Measurements from ENCODE around the gene EPHB1. TPM values are rescaled to one million over a fixed set of nuclear protein-coding genes. Genes with fewer than 3 reads are reported as not detected.

The EPHB1 gene
- total RNA-seq, 2 donors from 2014 or later, result 0.60 TPM; not detected in 1

DNA sequence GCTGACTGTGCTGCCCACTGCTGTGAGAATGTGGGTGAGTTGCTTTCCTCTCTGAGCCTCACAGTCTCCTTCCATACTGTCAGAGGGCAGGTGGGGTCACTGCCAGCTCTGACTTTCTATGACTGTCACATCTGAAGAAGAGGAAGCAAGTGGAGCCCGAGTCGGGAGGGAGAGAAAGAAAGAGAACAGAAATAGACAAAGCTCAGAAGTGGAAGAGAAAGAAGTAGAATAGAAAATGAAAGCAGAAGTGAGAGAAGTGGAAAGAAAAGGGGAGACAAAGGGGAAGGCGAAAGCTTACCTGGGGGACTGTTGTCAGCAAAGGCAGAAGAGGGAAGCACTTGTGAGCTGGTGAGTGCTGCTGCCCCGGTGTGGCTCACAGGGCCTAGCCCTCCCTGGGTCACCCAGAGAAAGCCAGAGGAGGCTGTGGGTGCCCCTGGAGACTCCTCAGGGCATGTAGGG is 57.9 kb downstream of the EPHB1 start:
- ATAC-seq (peak in 1 of 2 donors; percentile 59), DNase-seq (ENCODE audit: low spot score in 2 of 2) (no peak)
- H3K9me3 Mint-ChIP-seq, result no peaks in the 10 kb centered on the region
- H3K36me3 Mint-ChIP-seq, result no peaks in the 10 kb centered on the region
- H3K27ac Mint-ChIP-seq, result peak overlapping the region in 1 of 2 donors; percentile 10

DNA sequence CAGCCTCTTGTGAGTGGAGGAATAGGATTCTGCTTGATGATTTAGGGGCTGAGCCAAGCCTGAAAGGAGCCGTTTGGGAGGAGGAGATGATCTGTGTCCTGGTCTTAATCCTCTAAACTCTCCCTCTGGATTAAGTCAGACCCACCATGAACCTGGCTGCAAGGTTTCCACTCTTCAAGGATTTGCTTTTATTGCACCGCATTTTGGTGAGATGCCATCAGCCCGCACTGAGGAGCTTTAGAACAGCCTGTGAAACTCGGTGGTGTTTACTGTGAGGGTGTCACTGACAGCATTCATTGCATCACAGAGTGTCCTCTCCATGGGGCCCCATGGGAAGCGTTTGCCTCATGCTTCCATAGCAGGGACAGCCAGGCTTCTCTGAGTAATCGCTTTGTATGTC is 59.2 kb downstream of the EPHB1 start:
- no peak for ATAC-seq
- no peaks in the 10 kb centered on the region for H3K9me3 Mint-ChIP-seq
- DNase-seq (ENCODE audit: low spot score in 2 of 2), result no peak
- H3K27ac Mint-ChIP-seq, result no peak overlapping the region
- H3K36me3 Mint-ChIP-seq, result no peaks in the 10 kb centered on the region

DNA sequence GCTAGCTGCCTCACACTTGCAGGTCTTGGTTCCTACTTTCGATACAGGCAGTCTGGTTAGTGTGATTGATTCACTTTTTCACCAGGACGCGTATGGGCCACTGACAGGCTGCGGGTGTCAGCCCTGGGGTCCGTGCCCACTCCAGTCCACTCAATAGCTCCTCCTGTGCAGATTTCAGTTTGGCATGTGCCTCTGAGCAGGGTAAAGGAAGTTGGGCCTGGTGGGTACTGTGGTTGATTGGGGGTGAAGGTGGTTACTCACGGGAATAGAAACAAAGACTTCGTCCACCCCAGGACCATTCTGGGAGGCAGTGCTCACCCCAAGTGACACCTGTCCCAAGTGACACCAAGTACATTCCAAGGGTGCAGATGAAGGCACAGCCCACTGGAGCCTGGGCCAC is 62.3 kb downstream of the EPHB1 start:
- Mint-ChIP-seq H3K36me3 (no peaks in the 10 kb centered on the region), H3K27ac (no peak overlapping the region), H3K9me3 (no peaks in the 10 kb centered on the region)
- no peak for DNase-seq (ENCODE audit: low spot score in 2 of 2)
- ATAC-seq, result no peak

DNA sequence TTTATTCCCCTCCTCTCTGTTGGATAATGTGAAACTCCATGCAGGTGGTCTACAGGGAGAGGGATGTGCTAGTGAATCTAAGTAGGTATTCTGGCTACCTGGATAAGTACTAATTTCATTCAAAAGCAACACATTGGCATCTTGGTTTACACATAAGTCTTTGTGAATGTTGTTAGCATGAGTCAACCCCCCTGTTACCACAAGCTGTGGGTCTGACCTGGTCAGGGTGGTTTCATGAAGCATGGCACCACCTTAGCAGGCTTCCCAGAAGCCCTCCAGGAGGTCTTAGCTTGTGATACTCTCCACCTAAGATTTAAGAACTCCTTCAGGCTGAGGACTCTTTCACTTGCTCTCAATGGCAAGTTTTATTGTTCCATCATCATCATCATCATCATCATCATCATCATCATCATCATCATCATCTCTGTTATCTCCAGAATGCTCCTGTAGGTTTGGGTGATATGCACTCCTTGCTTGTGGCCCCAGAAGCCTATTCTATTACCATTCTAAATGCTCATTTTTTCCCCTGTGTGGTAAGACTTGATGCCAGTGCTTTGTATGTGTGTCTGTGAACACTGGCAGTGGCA is 62.8 kb downstream of the EPHB1 start:
- H3K9me3 Mint-ChIP-seq, result no peaks in the 10 kb centered on the region
- no peaks in the 10 kb centered on the region for H3K36me3 Mint-ChIP-seq
- DNase-seq (ENCODE audit: low spot score in 2 of 2) (no peak), ATAC-seq (no peak)
- no peak overlapping the region for H3K27ac Mint-ChIP-seq

- H3K9me3 Mint-ChIP-seq, result no peaks in the 10 kb centered on the region
- no peak for DNase-seq (ENCODE audit: low spot score in 2 of 2)
- H3K36me3 Mint-ChIP-seq, result no peaks in the 10 kb centered on the region
- no peak for ATAC-seq
- H3K27ac Mint-ChIP-seq, result no peak overlapping the region
These were observed 63.5 kb downstream of the EPHB1 start for GRCh38 chr3:134858441-134859035.

DNA sequence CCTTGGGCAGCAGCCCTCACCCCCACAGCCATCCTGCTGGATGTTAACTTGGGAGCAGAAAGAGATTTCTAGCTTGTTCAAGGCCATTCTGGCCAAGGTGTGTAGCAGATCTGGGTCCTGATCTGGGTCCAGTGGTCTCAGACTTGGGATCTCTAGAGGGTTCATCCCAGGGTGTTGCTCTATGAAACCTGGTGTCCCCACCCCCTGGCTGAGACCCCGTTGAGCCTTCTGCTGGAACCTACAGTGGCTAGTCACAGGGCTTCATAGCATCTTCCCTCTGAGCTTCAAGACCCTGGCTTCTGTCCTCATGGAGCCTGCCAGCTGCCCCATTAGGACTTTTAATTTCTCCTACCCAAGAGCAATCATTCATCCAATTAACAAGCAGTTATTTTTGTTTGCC is 64.3 kb downstream of the EPHB1 start:
- DNase-seq (ENCODE audit: low spot score in 2 of 2), result no peak
- Mint-ChIP-seq H3K27ac (no peak overlapping the region), H3K9me3 (no peaks in the 10 kb centered on the region), H3K36me3 (no peaks in the 10 kb centered on the region)
- no peak for ATAC-seq

- ATAC-seq (no peak), DNase-seq (ENCODE audit: low spot score in 2 of 2) (no peak)
- Mint-ChIP-seq H3K27ac (no peak overlapping the region), H3K9me3 (no peaks in the 10 kb centered on the region), H3K36me3 (no peaks in the 10 kb centered on the region)
These were observed 65.1 kb downstream of the EPHB1 start for GRCh38 chr3:134860141-134860540.

GRCh38 chr3:134863915-134864314 is 68.9 kb downstream of the EPHB1 start:
- H3K27ac Mint-ChIP-seq, result no peak overlapping the region
- DNase-seq (ENCODE audit: low spot score in 2 of 2), result no peak
- ATAC-seq, result no peak
- no peaks in the 10 kb centered on the region for H3K36me3 Mint-ChIP-seq
- H3K9me3 Mint-ChIP-seq, result no peaks in the 10 kb centered on the region

- no peaks in the 10 kb centered on the region for H3K36me3 Mint-ChIP-seq
- no peak overlapping the region for H3K27ac Mint-ChIP-seq
- DNase-seq (ENCODE audit: low spot score in 2 of 2), result no peak
- H3K9me3 Mint-ChIP-seq, result no peaks in the 10 kb centered on the region
- no peak for ATAC-seq
These were observed 69.6 kb downstream of the EPHB1 start for GRCh38 chr3:134864636-134865035.

DNA sequence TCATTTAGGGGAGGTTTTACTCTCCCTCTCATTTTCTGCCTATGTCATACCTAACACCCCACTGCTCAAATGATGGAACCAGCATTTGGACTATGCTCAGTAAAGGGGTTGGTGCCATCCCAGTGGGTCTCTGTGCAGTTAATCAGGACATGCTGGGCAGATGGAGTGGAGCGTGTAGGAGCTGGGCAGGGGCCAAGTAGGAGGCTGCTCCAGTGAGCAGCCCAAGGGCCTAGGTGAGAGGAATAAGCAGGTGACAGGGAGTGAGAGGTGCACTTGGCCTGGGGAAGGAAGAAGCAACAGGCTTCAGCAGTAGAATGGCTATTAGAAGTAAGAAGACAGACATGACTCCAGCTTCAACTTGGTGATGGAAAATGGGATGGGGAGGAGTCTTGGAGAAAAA is 72.2 kb downstream of the EPHB1 start:
- no peak for DNase-seq (ENCODE audit: low spot score in 2 of 2)
- no peak for ATAC-seq
- Mint-ChIP-seq H3K27ac (no peak overlapping the region), H3K9me3 (no peaks in the 10 kb centered on the region), H3K36me3 (no peaks in the 10 kb centered on the region)

GRCh38 chr3:134869153-134869726 is 74.2 kb downstream of the EPHB1 start:
- Mint-ChIP-seq H3K27ac (no peak overlapping the region), H3K9me3 (no peaks in the 10 kb centered on the region), H3K36me3 (no peaks in the 10 kb centered on the region)
- ATAC-seq, result no peak
- no peak for DNase-seq (ENCODE audit: low spot score in 2 of 2)

DNA sequence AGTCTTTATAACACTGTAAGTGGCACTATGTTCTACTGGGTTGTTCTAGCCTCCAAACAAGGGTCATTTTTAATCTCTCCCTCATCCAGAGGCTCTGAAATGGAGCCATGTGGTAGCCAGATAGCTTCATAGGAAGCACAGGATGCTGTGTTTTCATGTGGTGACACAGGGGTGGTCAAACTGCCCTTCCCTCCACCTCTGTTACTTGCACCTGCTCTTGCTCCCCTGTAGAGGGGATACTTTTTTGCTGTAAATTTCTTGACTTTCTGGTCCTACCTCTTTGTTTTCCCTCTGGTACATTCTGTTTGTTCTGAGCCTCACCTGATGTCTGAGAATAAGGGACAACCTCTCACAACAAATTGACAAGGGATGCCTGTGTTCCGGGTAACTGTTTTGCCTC is 76.8 kb downstream of the EPHB1 start:
- no peaks in the 10 kb centered on the region for H3K36me3 Mint-ChIP-seq
- ATAC-seq (no peak), DNase-seq (ENCODE audit: low spot score in 2 of 2) (no peak)
- H3K27ac Mint-ChIP-seq, result no peak overlapping the region
- no peaks in the 10 kb centered on the region for H3K9me3 Mint-ChIP-seq

DNA sequence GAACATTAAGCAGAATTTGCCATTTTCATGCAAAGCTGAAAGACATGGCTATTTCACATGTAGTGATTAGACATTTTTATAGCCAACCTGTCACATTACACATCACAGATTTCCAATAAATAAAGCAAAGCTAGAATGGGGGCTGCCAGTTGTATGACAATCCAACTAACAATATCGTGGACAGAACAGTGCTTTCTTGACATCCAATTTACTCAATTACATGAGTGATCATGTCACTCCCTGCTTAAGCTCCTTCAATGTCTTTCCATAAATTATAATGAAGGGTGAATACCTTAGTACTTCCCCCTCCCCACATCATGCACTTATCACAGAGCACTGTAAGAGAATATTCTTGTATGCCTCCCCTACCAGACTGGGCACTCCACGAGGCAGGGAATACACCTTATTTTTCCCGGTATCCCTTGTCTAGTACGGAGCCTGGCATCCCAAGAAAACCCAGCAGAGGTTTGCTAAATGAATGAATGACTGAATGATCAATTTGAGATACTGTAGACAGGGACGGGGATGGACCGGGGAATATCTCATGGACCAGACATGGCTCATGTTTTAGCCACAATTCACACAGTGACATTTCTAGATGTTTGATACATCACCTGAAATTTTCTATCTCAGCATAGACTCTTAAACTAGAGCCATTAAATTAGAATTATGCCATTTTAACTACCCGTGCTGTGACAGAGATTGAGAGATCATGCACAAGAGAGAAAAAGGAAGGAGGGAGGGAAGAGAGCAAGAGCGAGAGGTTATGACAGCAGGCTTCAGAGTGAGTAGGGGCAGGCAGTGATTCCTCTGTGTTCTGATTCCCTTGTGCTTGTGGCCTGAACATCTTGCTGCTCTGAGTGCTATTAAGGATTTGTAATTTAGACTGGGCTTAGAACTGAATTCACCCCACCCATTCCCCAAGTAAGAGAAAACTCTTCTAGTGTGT is 77.7 kb downstream of the EPHB1 start:
- DNase-seq (ENCODE audit: low spot score in 2 of 2) (no peak), ATAC-seq (no peak)
- Mint-ChIP-seq H3K36me3 (no peaks in the 10 kb centered on the region), H3K27ac (no peak overlapping the region), H3K9me3 (no peaks in the 10 kb centered on the region)

- no peaks in the 10 kb centered on the region for H3K9me3 Mint-ChIP-seq
- ATAC-seq (no peak), DNase-seq (ENCODE audit: low spot score in 2 of 2) (no peak)
- no peaks in the 10 kb centered on the region for H3K36me3 Mint-ChIP-seq
- H3K27ac Mint-ChIP-seq, result peak overlapping the region in 1 of 2 donors; percentile 33
These were observed 78.7 kb downstream of the EPHB1 start for GRCh38 chr3:134873789-134874188.

GRCh38 chr3:134874737-134875413 is 79.8 kb downstream of the EPHB1 start:
- no peaks in the 10 kb centered on the region for H3K9me3 Mint-ChIP-seq
- H3K36me3 Mint-ChIP-seq, result no peaks in the 10 kb centered on the region
- DNase-seq (ENCODE audit: low spot score in 2 of 2), result no peak
- no peak for ATAC-seq
- no peak overlapping the region for H3K27ac Mint-ChIP-seq

- Mint-ChIP-seq H3K27ac (no peak overlapping the region), H3K9me3 (no peaks in the 10 kb centered on the region), H3K36me3 (no peaks in the 10 kb centered on the region)
- ATAC-seq, result no peak
- DNase-seq (ENCODE audit: low spot score in 2 of 2), result no peak
These were observed 81.8 kb downstream of the EPHB1 start for GRCh38 chr3:134876836-134877235.

- ATAC-seq (no peak), DNase-seq (ENCODE audit: low spot score in 2 of 2) (no peak)
- H3K36me3 Mint-ChIP-seq, result no peaks in the 10 kb centered on the region
- H3K27ac Mint-ChIP-seq, result no peak overlapping the region
- H3K9me3 Mint-ChIP-seq, result no peaks in the 10 kb centered on the region
These were observed 82.7 kb downstream of the EPHB1 start for GRCh38 chr3:134877788-134878187.

Measured in activated naive CD4-positive, alpha-beta T cell treated with anti-CD3 and anti-CD28 coated beads, Interleukin-2, amount 50 U/mL, for 72 hours (primary cell).